GM12878 (cell line): ENCODE results near the gene FAM234B. TPM values are rescaled to one million over a fixed set of nuclear protein-coding genes. Genes with fewer than 3 reads are reported as not detected.

ENCODE experiments used
- ATAC-seq: fragments of 200-7000 bp; cut with Tn5 transposase; 3 replicates; pipeline ENCODE4 v1.9.1; 2020; ENCODE audit warnings: mild to moderate bottlenecking, moderate library complexity
- BruUV-seq: library from RNA; stranded (reverse); fragments of 400-500 nt; replicated peaks from 2 replicates; lab custom pipeline; 2021; lab: Mats Ljungman, UMichigan
- CTCF ChIA-PET: fragments of 300-600 bp; sonication (Branson Sonifier 250); formaldehyde crosslinking; extraction: SDS; loops from one replicate; lab custom pipeline; 2021; ENCODE audit warnings: inconsistent platforms; lab: Yijun Ruan, JAX
- POLR2A ChIA-PET: fragments of 350-600 bp; formaldehyde crosslinking; extraction: SDS; loops from one replicate; lab custom pipeline; 2021; ENCODE audit warnings: inconsistent platforms; lab: Charles Lee
- RAD21 ChIA-PET: fragments of 300-600 bp; sonication (Branson Sonifier 250); formaldehyde crosslinking; loops from one replicate; lab custom pipeline; 2023; ENCODE audit warnings: antibody characterized with exemption; ENCODE audit not compliant: unreplicated experiment; lab: Charles Lee
- SMC1A ChIA-PET: fragments of 300-600 bp; sonication (Branson Sonifier 250); formaldehyde crosslinking; loops from one replicate; lab custom pipeline; 2023; ENCODE audit not compliant: unreplicated experiment, uncharacterized antibody; lab: Charles Lee
- DNase-seq: peaks from one replicate; pipeline ENCODE4 v3.0.0-alpha.2; 2011; ENCODE audit warnings: low read depth, low spot score
- FAIRE-seq: peaks from 3 replicates; lab custom pipeline; 2011; peaks lifted over from hg19 to GRCh38; lab: Jason Lieb, UNC
- H2AFZ ChIP-seq: 2 replicates; pipeline ENCODE4 v1.6.0; 2011; ENCODE audit warnings: low read depth, low read length, control low read depth; ENCODE audit not compliant: control insufficient read depth
- H3K27ac ChIP-seq: 2 replicates; pipeline ENCODE4 v1.5.1; 2011; ENCODE audit warnings: control low read depth; ENCODE audit not compliant: control insufficient read depth, insufficient read depth
- H3K27me3 ChIP-seq, 2 experiments: replicated peaks in 1 of 2; 2 replicates each; pipeline versions ENCODE4 v1.6.0 to v1.6.1; 2011; ENCODE audit warnings: low read length in 1 of 2; ENCODE audit not compliant: control insufficient read depth in 2 of 2, insufficient read depth in 2 of 2
- H3K36me3 ChIP-seq, 2 experiments: 2 replicates each; pipeline ENCODE4 v1.5.1; 2011; ENCODE audit warnings: low read length in 1 of 2; ENCODE audit not compliant: control insufficient read depth in 2 of 2, insufficient read depth in 2 of 2
- H3K4me1 ChIP-seq: 2 replicates; pipeline ENCODE4 v1.6.1; 2011; ENCODE audit warnings: mild to moderate bottlenecking, low read length, moderate library complexity, mixed read lengths; ENCODE audit not compliant: control insufficient read depth, insufficient read depth
- H3K4me2 ChIP-seq: 2 replicates; pipeline ENCODE4 v1.6.0; 2011; ENCODE audit warnings: control low read depth; ENCODE audit not compliant: control insufficient read depth, insufficient read depth
- H3K4me3 ChIP-seq: fragments of 200-600 bp; sonication (generic); 2 replicates; pipeline ENCODE4 v1.5.1; 2016
- H3K79me2 ChIP-seq: 2 replicates; pipeline ENCODE4 v1.6.0; 2011; ENCODE audit warnings: low read length; ENCODE audit not compliant: control insufficient read depth, insufficient read depth
- H3K9ac ChIP-seq: 2 replicates; pipeline ENCODE4 v1.8.0; 2011; ENCODE audit warnings: low read length, control low read depth, mixed read lengths; ENCODE audit not compliant: control insufficient read depth, insufficient read depth
- H3K9me3 ChIP-seq: replicated peaks from 3 replicates; pipeline ENCODE4 v1.5.1; 2011; ENCODE audit warnings: mild to moderate bottlenecking, low read length; ENCODE audit not compliant: control insufficient read depth, insufficient read depth
- H4K20me1 ChIP-seq: 2 replicates; pipeline ENCODE4 v1.6.0; 2011; ENCODE audit not compliant: control insufficient read depth, insufficient read depth
- CBX3 ChIP-seq: fragments of 200-600 bp; sonication (generic); IDR thresholded peaks from 2 replicates; pipeline ENCODE4 v1.6.1; 2016; ENCODE audit warnings: low read depth, borderline replicate concordance
- IRF5 ChIP-seq: fragments of 450-650 bp; IDR thresholded peaks from 2 replicates; pipeline ENCODE4 v1.6.1; 2017; ENCODE audit warnings: borderline replicate concordance
- MAX ChIP-seq: IDR thresholded peaks from 2 replicates; pipeline ENCODE4 v1.6.1; 2012; ENCODE audit warnings: low read depth, low read length, improper control_type of control experiment
- PAX8 ChIP-seq: fragments of 450-650 bp; IDR thresholded peaks from 2 replicates; pipeline ENCODE4 v1.6.1; 2017; ENCODE audit warnings: mild to moderate bottlenecking, moderate library complexity
- PBX3 ChIP-seq: IDR thresholded peaks from 2 replicates; pipeline ENCODE4 v1.6.1; 2011; ENCODE audit warnings: mild to moderate bottlenecking, low read depth, low read length, moderate library complexity; ENCODE audit not compliant: insufficient replicate concordance
- YBX1 ChIP-seq: fragments of 450-650 bp; IDR thresholded peaks from 2 replicates; pipeline ENCODE4 v1.6.1; 2016; ENCODE audit warnings: antibody characterized with exemption
- ZNF384 ChIP-seq: IDR thresholded peaks from 2 replicates; pipeline ENCODE4 v1.6.1; 2012; ENCODE audit warnings: low read depth, mild to moderate bottlenecking, low read length, improper control_type of control experiment, borderline replicate concordance
- ZSCAN29 ChIP-seq: fragments of 450-650 bp; IDR thresholded peaks from 2 replicates; pipeline ENCODE4 v1.6.1; 2017; ENCODE audit warnings: mild to moderate bottlenecking, moderate library complexity
- ZZZ3 ChIP-seq: IDR thresholded peaks from 2 replicates; pipeline ENCODE4 v1.6.1; 2011; ENCODE audit warnings: low read depth; ENCODE audit not compliant: control insufficient read depth, insufficient read length
- WGBS: methylation state at CpG from one replicate; pipeline ENCODE4 v1.1.6; 2016; ENCODE audit warnings: low lambda C conversion rate; ENCODE audit not compliant: insufficient replicate concordance, insufficient coverage; ENCODE audit errors: missing lambda C conversion rate; 5-methylcytosine and 5-hydroxymethylcytosine counted together
- in situ Hi-C: fragments of 300-500 bp; cut with MboI; formaldehyde crosslinking; loops from 9 replicates; pipeline ENCODE4 v1.14.3; 2018; ENCODE audit warnings: mixed read lengths
- intact Hi-C: fragments of 100-400 bp; cut with micrococcal nuclease; formaldehyde crosslinking; loops from one replicate; pipeline ENCODE4 v1.14.2; 2022; ENCODE audit not compliant: unreplicated experiment
- polyA plus RNA-seq, 11 experiments: library from polyadenylated mRNA; depleted of rRNA in 4 of 11; unstranded in 6 of 11; stranded (reverse) in 5 of 11; fragments of >200 nt; fragmentation: Nextera tagmentation in 4 of 11; fragmentation: Illumina TruSeq in 1 of 11; extraction: Ambion mirVana in 4 of 11; extraction: Trizol in 1 of 11; gene quantifications; 1 replicate in 1 of 11; 2 replicates in 10 of 11; pipeline versions ENCODE4 v1.2.1 to v1.2.3, GENCODE V29; 2011 to 2016; ENCODE audit warnings: inconsistent platforms in 2 of 11, missing spikeins in 2 of 11, low read depth in 1 of 11
- total RNA-seq, 4 experiments: library from RNA; depleted of rRNA in 3 of 4; stranded (reverse); fragments of >200 nt in 3 of 4; fragmentation: Illumina TruSeq in 1 of 4; extraction: Trizol in 1 of 4; gene quantifications; 2 replicates each; pipeline versions ENCODE4 v1.2.1 to v1.2.3, GENCODE V29; 2013 to 2021

Gene FAM234B
- total and polyA plus RNA-seq, 10 of the 15 experiments (the other 5 are each of a cell fraction or from before 2014, with no cell fraction given), result 0.09 to 2.8 (median 0.18) TPM

GRCh38 chr12:13112968-13113367 lies 68.8 kb downstream of the FAM234B start:
- no peaks in the 10 kb centered on the region for H3K4me1 ChIP-seq
- H3K9ac ChIP-seq, result no peak overlapping the region
- 2% methylated on average over 6 of the region's 6 CpGs for WGBS
- in situ Hi-C loops (no loop called here), intact Hi-C loops (no loop called here)
- no peak for FAIRE-seq
- ChIA-PET CTCF (no interaction called here), RAD21 (no interaction called here)
- DNase-seq, result no peak
- no peaks in the 10 kb centered on the region; the same call in 2 of the 3 replicates for H3K9me3 ChIP-seq
- H3K27ac ChIP-seq, result no peak overlapping the region
- H3K36me3 ChIP-seq, result no peaks in the 10 kb centered on the region
- no TSS peak for BruUV-seq
- TF ChIP-seq ZSCAN29 (no peak), CBX3 (no peak), YBX1 (no peak), IRF5 (no peak), PAX8 (no peak), MAX (no peak), ZNF384 (no peak), ZZZ3 (no peak), PBX3 (no peak)
- TF ChIP-seq, all 136 proteins: peak for 0
- Histone ChIP-seq H4K20me1 (no peaks in the 10 kb centered on the region), H3K4me3 (no peak overlapping the region), H3K4me2 (no peak overlapping the region), H2AFZ (no peak overlapping the region), H3K27me3 (peaks cover 2 to 8% of the 10 kb centered on the region in 2 experiments; a peak in 3 of 4 replicates), H3K79me2 (no peaks in the 10 kb centered on the region)
- no peak for ATAC-seq
- ChIA-PET POLR2A (no interaction called here), SMC1A (no interaction called here)
